DND-41 (cell line): ENCODE data around the gene KNTC1.

ENCODE experiments used
- ATAC-seq: fragments of 200-7000 bp; cut with Tn5 transposase; 3 replicates; pipeline ENCODE4 v1.9.1; 2021; ENCODE audit warnings: low read depth; ENCODE audit not compliant: insufficient read depth
- DNase-seq: peaks from one replicate; pipeline ENCODE4 v3.0.0-alpha.2; 2020
- H2AFZ ChIP-seq: 2 replicates; pipeline ENCODE4 v1.6.0; 2012; ENCODE audit warnings: low read depth, low read length
- H3K27ac ChIP-seq: 2 replicates; pipeline ENCODE4 v1.5.1; 2012; ENCODE audit warnings: low read length, inconsistent platforms
- H3K27me3 ChIP-seq: fragments of 200-600 bp; sonication (generic); 2 replicates; pipeline ENCODE4 v1.6.0; 2012; ENCODE audit warnings: low read length, mild to moderate bottlenecking, inconsistent platforms; ENCODE audit not compliant: insufficient read depth, poor library complexity
- H3K36me3 ChIP-seq: 2 replicates; pipeline ENCODE4 v1.5.1; 2012; ENCODE audit warnings: low read length, inconsistent platforms; ENCODE audit not compliant: insufficient read depth
- H3K4me1 ChIP-seq: 2 replicates; pipeline ENCODE4 v1.5.1; 2012; ENCODE audit warnings: mild to moderate bottlenecking, low read length; ENCODE audit not compliant: insufficient read depth
- H3K4me2 ChIP-seq: 2 replicates; pipeline ENCODE4 v1.6.0; 2012; ENCODE audit warnings: mild to moderate bottlenecking, moderate library complexity, low read length, inconsistent platforms; ENCODE audit not compliant: insufficient read depth
- H3K4me3 ChIP-seq, 2 experiments: fragments of 200-600 bp in 1 of 2; shearing (Covaris generic) in 1 of 2; 2 replicates each; pipeline ENCODE4 v1.5.1; 2012 to 2016; ENCODE audit warnings: inconsistent platforms in 2 of 2, low read length in 2 of 2, mild to moderate bottlenecking in 2 of 2, low read depth in 1 of 2, moderate library complexity in 1 of 2
- H3K79me2 ChIP-seq: 2 replicates; pipeline ENCODE4 v1.6.0; 2012; ENCODE audit warnings: low read length, inconsistent platforms; ENCODE audit not compliant: insufficient read depth
- H3K9ac ChIP-seq: 2 replicates; pipeline ENCODE4 v1.6.0; 2012; ENCODE audit warnings: low read depth, mild to moderate bottlenecking, inconsistent platforms, low read length, moderate library complexity
- H3K9me3 ChIP-seq: 2 replicates; pipeline ENCODE4 v1.5.1; 2012; ENCODE audit warnings: low read length, moderate library complexity, mild to moderate bottlenecking, inconsistent platforms; ENCODE audit not compliant: insufficient read depth, severe bottlenecking
- H4K20me1 ChIP-seq: 2 replicates; pipeline ENCODE4 v1.6.0; 2012; ENCODE audit warnings: low read length; ENCODE audit not compliant: insufficient read depth
- CTCF ChIP-seq: IDR thresholded peaks from 2 replicates; pipeline ENCODE4 v1.5.1; 2012; ENCODE audit warnings: borderline replicate concordance, low read length, moderate library complexity, mild to moderate bottlenecking; ENCODE audit not compliant: poor library complexity, severe bottlenecking; ENCODE audit errors: extremely low read depth
- EZH2 ChIP-seq: IDR thresholded peaks from 3 replicates; pipeline ENCODE4 v1.6.1; 2012; ENCODE audit warnings: borderline replicate concordance, low read depth, mild to moderate bottlenecking, moderate library complexity, low read length, inconsistent platforms; ENCODE audit not compliant: severe bottlenecking

KNTC1 gene

DNA sequence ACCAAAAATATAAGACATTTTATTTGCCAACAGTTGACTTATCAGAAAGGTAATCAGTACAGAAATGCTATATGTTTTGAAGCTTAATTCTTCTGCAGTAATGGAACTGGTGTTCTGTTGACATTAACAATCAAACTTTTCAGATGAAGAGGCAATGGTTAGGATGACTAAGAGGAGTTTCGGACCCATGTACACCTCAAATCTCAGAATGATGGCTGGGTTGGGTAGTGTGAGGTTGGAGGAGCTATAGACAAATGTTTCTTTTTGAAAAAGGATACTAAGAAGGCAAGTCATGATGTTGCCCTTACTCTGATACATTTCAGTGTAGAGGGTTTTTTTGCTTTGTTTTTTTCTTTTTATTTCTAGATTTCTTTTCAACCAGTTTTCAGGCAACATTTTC, 66.9 kb downstream of the KNTC1 start:
- Histone ChIP-seq H3K36me3 (peaks cover 77% of the 10 kb centered on the region), H3K9ac (no peak overlapping the region), H4K20me1 (no peaks in the 10 kb centered on the region), H3K4me3 (no peak overlapping the region), H3K4me2 (no peak overlapping the region), H3K4me1 (no peaks in the 10 kb centered on the region), H3K9me3 (no peaks in the 10 kb centered on the region), H3K27ac (no peak overlapping the region), H3K79me2 (no peaks in the 10 kb centered on the region), H3K27me3 (no peaks in the 10 kb centered on the region), H2AFZ (no peak overlapping the region)
- ATAC-seq (no peak), DNase-seq (no peak)
- no peak for TF ChIP-seq EZH2
- no peak for TF ChIP-seq CTCF

DNA sequence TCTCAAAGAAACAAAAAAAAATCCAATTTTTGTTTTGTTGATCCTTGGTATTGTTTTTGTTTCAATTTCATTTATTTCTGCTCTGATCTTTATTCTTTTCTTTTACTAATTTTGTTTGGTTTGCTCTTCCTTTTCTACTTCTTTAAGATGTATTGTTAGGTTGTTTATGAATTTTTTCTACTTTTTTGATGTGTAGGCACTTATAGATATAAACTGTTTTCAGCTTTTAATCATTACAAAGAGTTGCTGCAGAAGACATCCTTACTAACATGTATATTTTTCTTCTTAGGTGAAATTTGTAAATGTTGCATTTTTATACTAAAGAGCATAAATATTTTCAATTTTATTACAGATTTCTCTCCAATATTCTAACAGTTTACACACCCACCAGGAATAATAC, 69.8 kb downstream of the KNTC1 start:
- Histone ChIP-seq H3K36me3 (peaks cover 72% of the 10 kb centered on the region), H3K27ac (no peak overlapping the region), H3K27me3 (no peaks in the 10 kb centered on the region), H4K20me1 (no peaks in the 10 kb centered on the region), H3K4me2 (no peak overlapping the region), H3K79me2 (no peaks in the 10 kb centered on the region), H3K4me3 (no peak overlapping the region), H3K9me3 (no peaks in the 10 kb centered on the region), H3K9ac (no peak overlapping the region), H2AFZ (no peak overlapping the region), H3K4me1 (no peaks in the 10 kb centered on the region)
- TF ChIP-seq EZH2, result no peak
- TF ChIP-seq CTCF, result no peak
- DNase-seq (no peak), ATAC-seq (no peak)

GRCh38 chr12:122602456-122602855, 75.4 kb downstream of the KNTC1 start:
- no peaks in the 10 kb centered on the region for H3K79me2 ChIP-seq
- H3K9me3 ChIP-seq, result no peaks in the 10 kb centered on the region
- H3K27ac ChIP-seq, result no peak overlapping the region
- H3K36me3 ChIP-seq, result peaks cover 83% of the 10 kb centered on the region
- no peak overlapping the region for H3K9ac ChIP-seq
- H3K27me3 ChIP-seq, result no peaks in the 10 kb centered on the region
- H3K4me2 ChIP-seq, result no peak overlapping the region
- H4K20me1 ChIP-seq, result no peaks in the 10 kb centered on the region
- no peaks in the 10 kb centered on the region for H3K4me1 ChIP-seq
- no peak overlapping the region for H3K4me3 ChIP-seq
- TF ChIP-seq CTCF (no peak), EZH2 (no peak)
- no peak overlapping the region for H2AFZ ChIP-seq
- DNase-seq (no peak), ATAC-seq (no peak)

- Histone ChIP-seq H4K20me1 (no peaks in the 10 kb centered on the region), H3K9ac (no peak overlapping the region), H3K36me3 (peaks cover 84% of the 10 kb centered on the region), H3K27me3 (no peaks in the 10 kb centered on the region), H3K27ac (no peak overlapping the region), H3K9me3 (no peaks in the 10 kb centered on the region), H3K4me2 (no peak overlapping the region), H3K4me3 (no peak overlapping the region), H2AFZ (no peak overlapping the region), H3K4me1 (no peaks in the 10 kb centered on the region), H3K79me2 (no peaks in the 10 kb centered on the region)
- no peak for ATAC-seq
- DNase-seq, result no peak
- TF ChIP-seq EZH2 (no peak), CTCF (no peak)
Measured at GRCh38 chr12:122604993-122605392, 77.9 kb downstream of the KNTC1 start.
